Activated T-cell treated with anti-CD3 and anti-CD28 coated beads, Interleukin-2, amount 50 U/mL, for 48 hours (primary cell): ENCODE measurements around the gene IL1RN.
A peak's percentile ranks its signal among the peaks of the same experiment; 100 is the strongest.
"Not testable (repeated sequence)": the region's sequence is repeated elsewhere in the genome, so short reads cannot be mapped to it uniquely, and the experiment has no call there.

ENCODE experiments used
- DNase-seq, 2 experiments: peaks; one replicate each; pipeline ENCODE4 v3.0.0-alpha.2; 2020

IL1RN gene, protein sequence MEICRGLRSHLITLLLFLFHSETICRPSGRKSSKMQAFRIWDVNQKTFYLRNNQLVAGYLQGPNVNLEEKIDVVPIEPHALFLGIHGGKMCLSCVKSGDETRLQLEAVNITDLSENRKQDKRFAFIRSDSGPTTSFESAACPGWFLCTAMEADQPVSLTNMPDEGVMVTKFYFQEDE

DNA sequence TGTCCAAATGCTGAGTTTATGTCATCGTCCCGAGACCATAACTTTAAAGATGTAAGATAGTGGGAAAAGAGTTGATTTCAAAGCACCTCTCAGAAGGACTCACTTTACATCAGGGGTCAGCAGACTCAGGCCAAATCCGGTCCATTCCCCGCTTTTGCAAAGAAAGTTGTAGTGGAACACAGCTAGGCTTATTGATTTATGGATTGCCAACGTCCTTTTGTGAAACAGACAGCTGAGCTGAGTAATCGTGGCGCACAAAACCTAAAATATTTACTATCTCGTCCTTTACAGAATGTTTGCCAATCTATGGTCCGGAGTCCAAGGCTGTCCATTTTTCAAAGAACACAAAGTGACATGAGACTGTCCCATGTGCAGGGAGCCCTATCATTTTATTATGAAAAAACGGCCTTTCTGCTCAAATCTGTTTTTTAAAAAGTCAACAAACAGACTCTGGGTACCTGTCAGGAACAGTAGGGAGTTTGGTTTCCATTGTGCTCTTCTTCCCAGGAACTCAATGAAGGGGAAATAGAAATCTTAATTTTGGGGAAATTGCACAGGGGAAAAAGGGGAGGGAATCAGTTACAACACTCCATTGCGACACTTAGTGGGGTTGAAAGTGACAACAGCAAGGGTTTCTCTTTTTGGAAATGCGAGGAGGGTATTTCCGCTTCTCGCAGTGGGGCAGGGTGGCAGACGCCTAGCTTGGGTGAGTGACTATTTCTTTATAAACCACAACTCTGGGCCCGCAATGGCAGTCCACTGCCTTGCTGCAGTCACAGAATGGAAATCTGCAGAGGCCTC is at the start of gene IL1RN:
IL1RN (plus strand) TSS at position 754 of the 801 bp plus-strand sequence; CDS start at position 781, 27 bp downstream.
- DNase-seq: no peak

- no peak for DNase-seq
These were observed 49.5 kb upstream of the IL1RN start for GRCh38 chr2:113077921-113078320.

DNA sequence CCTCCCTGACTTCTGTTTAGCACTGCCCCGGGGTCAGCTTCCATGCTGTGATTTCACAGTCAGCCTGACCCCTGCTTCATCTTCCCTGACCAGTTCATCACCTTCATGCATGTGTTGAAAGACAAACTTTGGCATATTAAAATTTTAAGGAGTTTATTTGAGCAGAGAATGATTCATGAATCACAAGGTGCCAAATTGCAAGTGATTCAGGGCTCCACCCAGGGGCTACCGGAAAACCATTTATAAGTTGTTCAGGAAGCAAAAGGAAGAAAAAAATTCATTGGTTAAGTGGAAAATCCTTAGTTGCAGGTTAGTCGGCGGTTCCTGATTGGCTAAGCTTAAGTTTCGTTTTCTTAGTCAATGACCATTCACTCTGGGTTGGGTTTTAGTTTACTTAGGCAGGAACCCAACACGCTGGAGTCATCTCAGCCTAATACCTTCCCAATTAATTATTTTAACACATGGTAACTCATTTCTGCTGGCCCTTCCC is 49.0 kb upstream of the IL1RN start:
- no peak for DNase-seq

- no peak for DNase-seq
These were observed 48.3 kb upstream of the IL1RN start for GRCh38 chr2:113079131-113079530.

DNA sequence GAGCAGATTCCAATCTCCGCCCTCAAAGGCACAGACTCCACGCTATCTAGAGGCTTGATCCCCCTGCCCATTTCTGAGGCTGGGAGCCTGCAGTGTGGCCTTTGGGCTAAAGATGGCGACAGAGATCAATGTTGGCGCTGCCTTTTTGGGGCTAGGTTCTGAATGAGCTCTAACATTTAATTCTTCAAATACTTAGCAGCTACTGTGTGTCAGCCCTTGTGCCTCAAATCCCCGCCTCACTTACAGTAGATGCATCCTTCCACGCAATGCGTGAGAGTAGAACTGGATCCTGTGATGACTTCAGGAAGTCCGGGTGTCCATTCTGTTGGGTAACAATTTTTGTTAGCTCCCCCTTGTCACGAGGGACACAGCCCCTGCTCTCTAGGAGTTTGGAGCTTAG is 47.3 kb upstream of the IL1RN start:
- peak; percentile 79 to 83 for DNase-seq

DNA sequence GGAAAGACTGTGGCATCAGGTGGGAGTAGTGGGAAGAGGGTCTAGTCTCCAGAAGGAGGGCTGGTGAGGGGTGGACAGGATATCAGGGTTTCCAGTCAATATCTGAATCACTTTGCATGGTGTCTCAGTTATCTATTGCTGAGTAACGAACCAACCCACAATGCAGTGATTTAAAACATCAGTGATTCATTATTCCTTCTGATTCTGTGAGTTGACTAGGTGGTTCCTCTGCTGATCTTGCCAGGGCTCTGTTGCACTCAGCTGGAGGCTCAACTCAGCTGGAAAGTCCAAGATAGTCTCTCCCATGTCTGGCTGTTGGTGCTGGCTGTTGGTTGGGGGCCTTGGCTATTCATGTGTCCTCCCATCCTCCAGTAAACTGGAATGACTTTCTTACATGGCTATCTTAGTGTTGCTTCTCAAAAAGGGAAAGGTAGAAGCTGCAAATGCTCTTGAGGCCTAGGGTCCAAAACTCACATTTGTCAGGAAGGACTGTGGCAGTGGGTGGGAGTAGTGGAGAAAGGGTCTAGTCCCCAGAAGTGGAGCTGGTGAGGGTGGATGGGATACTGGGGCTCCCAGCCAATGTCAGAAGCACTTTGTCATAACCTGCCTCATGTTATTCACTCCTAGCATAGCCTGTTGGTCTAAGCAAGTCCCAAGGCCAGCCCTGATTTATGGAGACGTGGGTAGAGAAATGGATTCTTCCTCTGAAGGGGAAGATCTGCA is 45.7 kb upstream of the IL1RN start:
- no peak for DNase-seq

DNA sequence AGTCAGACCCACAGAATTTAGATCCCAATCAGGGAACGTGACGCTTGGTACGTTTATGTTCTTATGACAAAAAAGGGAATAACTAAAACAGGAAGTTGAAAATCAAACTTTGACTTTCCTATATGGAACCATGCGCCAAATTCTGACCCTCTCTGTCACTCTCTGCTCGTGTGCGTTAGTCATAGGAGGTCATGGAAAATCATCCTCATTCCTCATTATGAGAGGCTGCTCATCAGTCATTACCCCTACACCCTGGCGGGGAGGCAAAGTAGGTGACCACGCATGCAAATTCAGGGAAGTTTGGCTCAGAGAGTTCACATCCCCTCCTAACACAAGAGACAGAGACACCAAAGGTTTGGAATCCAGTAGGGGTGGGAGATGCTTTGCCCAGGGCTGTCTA is 44.1 kb upstream of the IL1RN start:
- peak in 1 of 2 experiments; percentile 43 for DNase-seq

DNA sequence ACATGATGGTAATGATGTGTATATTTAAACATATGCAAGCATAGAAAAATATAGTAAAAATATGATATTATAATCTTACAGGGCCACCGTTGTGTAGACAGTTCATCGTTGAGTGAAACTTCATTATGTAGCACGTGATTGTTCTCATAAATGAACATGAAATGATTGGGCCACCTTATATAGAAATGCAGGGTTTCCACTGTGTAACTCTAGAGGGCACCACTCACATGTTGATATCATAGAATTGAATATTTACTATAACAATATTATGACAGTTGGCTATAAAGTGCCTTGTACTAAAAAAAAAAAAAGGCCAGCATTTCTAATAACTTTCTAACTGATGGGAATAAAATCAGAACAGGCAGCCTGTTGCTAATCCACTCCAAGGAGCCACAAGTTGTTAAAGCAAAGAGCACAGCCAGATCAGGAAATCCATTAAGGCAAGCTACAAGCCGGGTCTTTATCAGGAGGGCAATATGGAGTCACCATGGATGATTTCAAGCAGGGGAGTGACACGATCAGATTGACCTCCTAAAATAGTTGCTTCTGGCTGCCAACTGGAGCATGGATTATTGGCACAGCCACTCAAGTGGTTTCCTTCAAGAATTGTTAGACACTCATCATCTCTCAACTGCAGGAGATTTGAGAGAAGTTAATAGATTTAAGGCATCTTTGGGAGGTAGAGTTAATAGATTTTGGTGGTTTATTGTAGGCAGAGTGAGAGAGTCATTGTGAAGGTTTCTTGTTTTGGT is 43.0 kb upstream of the IL1RN start:
- DNase-seq: no peak

DNA sequence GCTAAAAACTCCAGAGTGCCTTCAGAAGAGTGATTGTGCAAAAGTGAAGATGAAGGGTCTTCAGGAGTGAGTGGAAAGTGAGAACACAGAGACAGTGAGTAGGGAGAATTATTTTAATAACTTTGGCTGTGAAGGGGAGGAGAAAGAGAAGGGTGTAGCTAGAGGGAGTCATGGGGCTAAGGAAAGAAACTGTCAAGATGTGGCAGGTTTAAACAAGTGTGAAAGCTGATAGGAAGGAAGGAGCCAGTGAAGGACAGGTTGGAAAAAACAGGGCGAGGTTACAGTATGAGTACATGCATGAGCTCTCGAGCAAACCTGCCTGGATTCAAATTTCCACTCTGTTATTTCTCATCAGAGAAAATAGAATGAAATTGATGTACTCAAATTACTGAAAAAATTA is 41.9 kb upstream of the IL1RN start:
- no peak for DNase-seq

DNA sequence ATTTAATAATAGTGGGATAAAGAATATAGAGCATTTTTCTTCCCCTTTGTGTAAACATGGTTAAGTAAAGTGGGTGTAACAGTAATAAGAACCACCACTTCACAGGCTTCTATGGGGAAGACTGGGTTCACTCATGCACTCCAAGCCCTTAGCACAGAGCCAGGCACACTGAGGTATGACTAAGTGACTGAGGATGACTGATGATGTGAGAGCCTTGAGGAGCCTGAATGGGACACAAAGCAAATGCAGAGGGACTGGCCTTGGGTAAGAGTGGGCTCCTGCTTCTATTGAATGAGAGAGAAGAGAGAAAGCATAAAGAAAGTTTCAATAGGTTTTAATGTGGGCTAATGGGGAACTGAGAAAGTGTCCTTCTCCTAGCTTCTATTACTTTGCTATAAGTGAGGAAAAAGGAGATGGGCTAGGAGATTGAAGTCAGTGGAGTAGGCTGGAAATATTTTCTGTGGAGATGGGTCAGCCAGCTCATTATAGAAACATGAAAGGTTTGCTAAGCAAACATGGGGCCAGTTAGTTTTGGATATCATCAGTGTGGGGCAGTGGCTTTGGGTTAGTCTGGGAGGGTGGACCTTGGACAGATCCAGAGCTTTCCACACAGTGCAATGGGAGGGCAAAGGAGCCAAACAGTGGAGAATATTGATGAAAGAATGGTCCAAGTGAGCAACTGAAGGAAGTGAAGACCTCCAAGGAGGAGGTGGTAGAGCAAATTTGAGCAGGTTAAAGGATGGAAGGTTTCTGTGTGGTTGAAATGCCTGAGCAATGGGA is 39.0 kb upstream of the IL1RN start:
- no peak for DNase-seq

GRCh38 chr2:113089916-113090315 is 37.5 kb upstream of the IL1RN start:
- no peak for DNase-seq

DNA sequence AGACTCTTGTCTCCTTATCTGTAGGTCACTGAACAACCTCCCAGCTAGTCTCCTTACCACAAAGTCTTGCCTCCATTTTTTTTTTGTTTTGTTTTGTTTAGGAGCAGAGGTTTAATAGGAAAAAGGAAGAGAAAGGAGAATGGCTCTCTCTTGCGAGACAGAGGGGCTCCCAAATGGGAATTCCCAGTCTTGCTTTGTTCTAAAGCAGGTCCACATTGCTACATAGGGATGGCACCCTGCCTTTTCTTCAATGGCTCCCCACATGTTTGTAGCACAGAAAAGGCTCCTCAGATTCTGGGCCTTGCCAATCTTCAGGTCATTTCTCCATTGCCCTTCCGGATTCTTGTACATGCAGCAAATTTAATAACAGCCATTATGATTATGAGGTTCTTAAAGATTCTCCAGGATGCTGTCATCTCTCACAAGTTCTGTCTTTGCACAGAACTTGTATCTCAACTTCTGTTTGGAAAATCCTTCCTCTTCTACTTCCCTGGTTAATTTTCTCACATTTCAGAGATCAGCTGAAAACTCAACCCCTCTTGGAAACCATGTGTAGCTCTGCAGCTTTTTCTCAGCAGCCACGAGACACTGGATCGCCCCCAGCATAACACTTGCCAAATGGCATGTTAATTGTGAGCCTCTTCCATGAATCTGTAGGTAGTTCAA is 36.0 kb upstream of the IL1RN start:
- DNase-seq: no peak

DNA sequence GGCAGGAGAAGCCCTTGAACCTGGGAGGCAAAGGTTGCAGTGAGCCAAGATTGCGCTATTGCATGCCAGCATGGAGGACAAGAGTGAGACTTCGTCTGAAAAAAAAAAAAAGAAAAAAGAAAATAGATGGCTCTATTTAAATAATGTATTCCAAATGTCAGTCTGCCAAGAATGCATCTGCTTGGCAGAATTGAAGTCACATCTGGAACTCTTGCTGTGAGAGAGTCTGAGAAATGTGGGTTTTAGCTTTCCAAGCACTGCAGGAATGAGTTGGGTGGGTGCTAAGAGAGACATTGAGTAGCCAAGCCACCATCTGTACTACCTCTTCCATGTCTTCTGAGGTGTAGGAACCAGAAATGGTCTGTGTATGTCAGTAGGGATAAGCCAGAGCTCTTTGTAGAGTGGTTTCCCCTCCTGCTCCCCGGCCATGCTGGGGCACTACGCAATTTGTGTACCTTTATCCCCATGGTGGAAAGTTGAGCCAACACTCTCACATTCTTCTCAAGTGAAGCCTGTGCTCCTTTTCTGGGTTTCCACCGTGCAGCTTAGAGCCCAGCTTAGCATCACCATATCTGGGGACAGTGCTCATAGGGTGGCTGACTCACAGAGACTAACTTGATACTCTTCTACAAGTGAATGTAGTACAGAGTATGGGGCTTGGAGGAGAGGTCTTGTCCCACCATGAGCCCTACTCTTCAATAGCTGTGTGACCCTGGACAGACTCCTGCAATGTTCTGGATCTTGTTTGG is 34.4 kb upstream of the IL1RN start:
- DNase-seq: no peak

- no peak for DNase-seq
These were observed 33.8 kb upstream of the IL1RN start for GRCh38 chr2:113093613-113093977.

DNA sequence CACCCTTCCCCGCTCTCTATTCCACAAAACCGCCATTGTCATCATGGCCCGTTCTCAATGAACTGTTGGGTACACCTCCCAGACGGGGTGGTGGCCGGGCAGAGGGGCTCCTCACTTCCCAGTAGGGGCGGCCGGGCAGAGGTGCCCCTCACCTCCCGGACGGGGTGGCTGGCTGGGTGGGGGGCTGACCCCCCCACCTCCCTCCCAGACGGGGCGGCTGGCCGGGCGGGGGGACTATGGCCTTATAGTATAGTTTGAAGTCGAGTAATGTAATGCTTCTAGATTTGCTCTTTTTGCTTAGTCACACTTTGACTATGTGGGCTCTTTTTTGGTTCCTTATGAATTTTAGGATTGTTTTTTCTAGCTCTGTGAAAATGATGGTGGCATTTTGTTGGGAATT is 31.1 kb upstream of the IL1RN start:
- DNase-seq: not testable (repeated sequence)

DNA sequence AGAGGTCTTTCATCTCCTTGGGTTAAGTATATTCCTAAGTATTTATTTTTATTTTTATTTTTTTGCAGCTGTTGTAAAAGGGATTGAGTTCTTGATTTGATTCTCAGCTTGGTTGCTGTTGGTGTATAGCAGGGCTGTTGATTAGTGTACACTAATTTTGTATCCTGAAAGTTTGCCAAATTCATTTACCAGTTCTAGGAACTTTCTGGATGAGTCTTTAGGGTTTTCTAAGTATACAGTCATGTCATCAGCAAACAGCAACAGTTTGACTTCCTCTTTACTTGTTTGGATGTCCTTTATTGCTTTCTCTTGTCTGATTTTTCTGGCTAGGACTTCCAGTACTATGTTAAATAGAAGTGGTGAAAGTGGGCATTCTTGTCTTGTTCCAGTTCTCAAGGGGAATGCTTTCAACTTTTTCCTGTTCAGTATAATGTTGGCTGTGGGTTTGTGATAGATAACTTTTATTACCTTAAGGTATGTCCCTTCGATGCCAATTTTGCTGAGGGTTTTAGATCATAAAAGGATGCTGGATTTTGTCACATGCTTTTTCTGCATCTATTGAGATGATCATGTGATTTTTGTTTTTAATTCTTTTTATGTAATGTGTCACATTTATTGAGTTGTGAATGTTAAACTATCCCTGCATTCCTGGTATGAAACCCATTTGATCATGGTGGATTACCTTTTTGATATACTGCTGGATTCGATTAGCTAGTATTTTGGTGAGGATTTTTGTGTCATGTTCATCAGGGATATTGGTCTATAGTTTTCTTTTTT is 30.4 kb upstream of the IL1RN start:
- not testable (repeated sequence) for DNase-seq

DNA sequence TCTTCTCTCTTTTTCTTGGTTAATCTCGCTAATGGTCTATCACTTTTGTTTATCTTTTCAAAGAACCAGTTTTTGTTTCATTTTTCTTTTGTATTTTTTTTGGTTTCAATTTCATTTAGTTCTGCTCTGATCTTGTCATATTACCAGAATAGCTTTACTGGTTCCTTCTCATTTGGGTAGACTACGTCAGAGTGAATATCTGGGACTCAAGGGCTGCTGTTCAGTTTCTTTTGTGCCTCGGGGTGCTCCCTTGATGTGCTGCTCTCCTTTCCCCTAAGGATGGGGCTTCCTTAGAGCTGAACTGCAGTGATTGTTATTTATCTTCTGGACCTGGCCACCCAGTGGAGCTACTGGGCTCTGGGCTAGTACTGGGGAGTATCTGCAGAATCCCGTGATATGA is 29.4 kb upstream of the IL1RN start:
- DNase-seq: no peak

- DNase-seq: no peak
These were observed 28.9 kb upstream of the IL1RN start for GRCh38 chr2:113098532-113098931.

GRCh38 chr2:113102133-113102532 is 25.3 kb upstream of the IL1RN start:
- DNase-seq: no peak

DNA sequence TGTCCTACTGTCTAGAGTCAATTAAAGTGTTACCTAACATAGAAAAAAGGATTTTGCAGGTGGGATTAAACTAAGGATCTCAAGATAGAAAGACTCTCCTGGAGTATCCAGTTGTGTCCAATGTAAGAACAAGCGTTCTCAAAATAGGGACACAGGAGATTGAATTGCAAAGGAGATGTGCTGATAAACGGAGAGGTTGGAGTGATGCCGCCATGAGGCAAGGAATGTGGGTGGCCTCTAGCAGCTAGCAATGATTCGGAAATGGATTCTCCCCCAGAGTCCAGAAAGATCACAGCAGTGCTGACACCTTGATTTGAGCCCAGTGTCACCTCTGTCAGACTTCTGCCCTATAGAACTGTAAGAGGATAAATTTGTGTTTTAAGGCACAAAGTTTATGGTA is 24.1 kb upstream of the IL1RN start:
- DNase-seq: no peak
